SU-DHL-6 (cell line): ENCODE data around the gene SPSB1.

Experiments
- H2AFZ ChIP-seq: fragments of 200-600 bp; sonication (generic); 2 replicates; pipeline ENCODE4 v1.6.1; 2014; ENCODE audit warnings: low read depth, mild to moderate bottlenecking, moderate library complexity, mixed read lengths, antibody characterized with exemption, low read length; ENCODE audit not compliant: severe bottlenecking
- H3F3A ChIP-seq: fragments of 200-600 bp; shearing (Covaris generic); 2 replicates; pipeline ENCODE4 v1.6.0; 2016; ENCODE audit warnings: antibody characterized with exemption, mild to moderate bottlenecking; ENCODE audit not compliant: insufficient read depth
- H3K27ac ChIP-seq: fragments of 200-600 bp; sonication (generic); 2 replicates; pipeline ENCODE4 v1.5.1; 2016; ENCODE audit warnings: low read depth, mild to moderate bottlenecking, low read length, moderate library complexity, mixed read lengths
- H3K27me3 ChIP-seq: fragments of 200-600 bp; sonication (generic), shearing (Covaris generic); 2 replicates; pipeline ENCODE4 v1.6.0; 2014; ENCODE audit warnings: mild to moderate bottlenecking, low read length
- H3K36me3 ChIP-seq: fragments of 200-600 bp; sonication (generic); 2 replicates; pipeline ENCODE4 v1.6.1; 2014; ENCODE audit warnings: mild to moderate bottlenecking, low read length, mixed read lengths
- H3K4me2 ChIP-seq: fragments of 300-600, 200-600 bp; shearing (Covaris generic), sonication (generic); 2 replicates; pipeline ENCODE4 v1.6.0; 2014; ENCODE audit warnings: low read length, low read depth, mild to moderate bottlenecking; ENCODE audit not compliant: poor library complexity, severe bottlenecking
- H3K4me3 ChIP-seq: fragments of 200-600 bp; sonication (generic); 2 replicates; pipeline ENCODE4 v1.5.1; 2014; ENCODE audit warnings: antibody characterized with exemption, low read length, mild to moderate bottlenecking, mixed read lengths; ENCODE audit not compliant: insufficient read depth, poor library complexity, severe bottlenecking
- H3K79me2 ChIP-seq: fragments of 200-600 bp; sonication (generic); 2 replicates; pipeline ENCODE4 v1.6.1; 2014; ENCODE audit warnings: mild to moderate bottlenecking, low read length, moderate library complexity; ENCODE audit not compliant: insufficient read depth
- H3K9ac ChIP-seq: fragments of 200-600 bp; sonication (generic); 2 replicates; pipeline ENCODE4 v1.7.0; 2014; ENCODE audit warnings: mild to moderate bottlenecking, low read length
- H3K9me2 ChIP-seq: fragments of 200-600 bp; sonication (generic); replicated peaks from 2 replicates; pipeline ENCODE4 v1.6.1; 2014; ENCODE audit warnings: low read length; ENCODE audit not compliant: insufficient read depth
- H3K9me3 ChIP-seq: fragments of 200-600 bp; sonication (generic); 2 replicates; pipeline ENCODE4 v1.6.1; 2014; ENCODE audit warnings: low read length, mixed read lengths; ENCODE audit not compliant: insufficient read depth
- H4K20me1 ChIP-seq: fragments of 200-600 bp; sonication (generic); 2 replicates; pipeline ENCODE4 v1.6.1; 2014; ENCODE audit warnings: low read depth, mild to moderate bottlenecking, antibody characterized with exemption, low read length, moderate library complexity, mixed read lengths
- EZH2phosphoT487 ChIP-seq: fragments of 200-600 bp; sonication (generic), shearing (Covaris generic); conservative IDR thresholded peaks from 2 replicates; pipeline ENCODE4 v1.6.1; 2018; ENCODE audit warnings: mild to moderate bottlenecking, antibody characterized with exemption, low read length, moderate library complexity, mixed read lengths
- TF ChIP-seq, protein P1 (sequence below): fragments of 200-600 bp; sonication (generic); IDR thresholded peaks from one replicate; pipeline ENCODE4 v1.5.1; 2017; ENCODE audit warnings: antibody characterized with exemption, mild to moderate bottlenecking, low read length, moderate library complexity; ENCODE audit not compliant: insufficient read depth, poor library complexity, severe bottlenecking

Gene SPSB1

GRCh38 chr1:9416918-9417500 is 124.3 kb downstream of the SPSB1 start:
- H3K4me2 ChIP-seq = no peak overlapping the region
- no peaks in the 10 kb centered on the region for H3K27me3 ChIP-seq
- no peaks in the 10 kb centered on the region for H3K9me2 ChIP-seq
- no peaks in the 10 kb centered on the region for H3K9me3 ChIP-seq
- no peak overlapping the region for H2AFZ ChIP-seq
- no peaks in the 10 kb centered on the region for H3K36me3 ChIP-seq
- no peaks in the 10 kb centered on the region for H3F3A ChIP-seq
- H3K79me2 ChIP-seq = no peaks in the 10 kb centered on the region
- H3K27ac ChIP-seq = no peak overlapping the region
- no peak overlapping the region for H3K9ac ChIP-seq
- no peak for TF ChIP-seq EZH2phosphoT487
- TF ChIP-seq, protein P1, sequence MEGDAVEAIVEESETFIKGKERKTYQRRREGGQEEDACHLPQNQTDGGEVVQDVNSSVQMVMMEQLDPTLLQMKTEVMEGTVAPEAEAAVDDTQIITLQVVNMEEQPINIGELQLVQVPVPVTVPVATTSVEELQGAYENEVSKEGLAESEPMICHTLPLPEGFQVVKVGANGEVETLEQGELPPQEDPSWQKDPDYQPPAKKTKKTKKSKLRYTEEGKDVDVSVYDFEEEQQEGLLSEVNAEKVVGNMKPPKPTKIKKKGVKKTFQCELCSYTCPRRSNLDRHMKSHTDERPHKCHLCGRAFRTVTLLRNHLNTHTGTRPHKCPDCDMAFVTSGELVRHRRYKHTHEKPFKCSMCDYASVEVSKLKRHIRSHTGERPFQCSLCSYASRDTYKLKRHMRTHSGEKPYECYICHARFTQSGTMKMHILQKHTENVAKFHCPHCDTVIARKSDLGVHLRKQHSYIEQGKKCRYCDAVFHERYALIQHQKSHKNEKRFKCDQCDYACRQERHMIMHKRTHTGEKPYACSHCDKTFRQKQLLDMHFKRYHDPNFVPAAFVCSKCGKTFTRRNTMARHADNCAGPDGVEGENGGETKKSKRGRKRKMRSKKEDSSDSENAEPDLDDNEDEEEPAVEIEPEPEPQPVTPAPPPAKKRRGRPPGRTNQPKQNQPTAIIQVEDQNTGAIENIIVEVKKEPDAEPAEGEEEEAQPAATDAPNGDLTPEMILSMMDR = no peak
- H3K4me3 ChIP-seq = no peak overlapping the region
- H4K20me1 ChIP-seq = no peaks in the 10 kb centered on the region

GRCh38 chr1:9417695-9418094 is 125.0 kb downstream of the SPSB1 start:
- no peak overlapping the region for H3K27ac ChIP-seq
- no peaks in the 10 kb centered on the region for H3K9me3 ChIP-seq
- no peaks in the 10 kb centered on the region for H3K27me3 ChIP-seq
- no peak overlapping the region for H3K4me2 ChIP-seq
- no peaks in the 10 kb centered on the region for H3K79me2 ChIP-seq
- no peaks in the 10 kb centered on the region for H3F3A ChIP-seq
- H3K9ac ChIP-seq = no peak overlapping the region
- no peak overlapping the region for H2AFZ ChIP-seq
- H3K9me2 ChIP-seq = no peaks in the 10 kb centered on the region
- H3K4me3 ChIP-seq = no peak overlapping the region
- TF ChIP-seq, protein P1 = no peak
- TF ChIP-seq EZH2phosphoT487 = no peak
- H3K36me3 ChIP-seq = no peaks in the 10 kb centered on the region
- H4K20me1 ChIP-seq = no peaks in the 10 kb centered on the region

GRCh38 chr1:9418851-9419250 is 126.2 kb downstream of the SPSB1 start:
- TF ChIP-seq, protein P1 = no peak
- no peak overlapping the region for H3K9ac ChIP-seq

More at GRCh38 chr1:9418851-9419250, 126.2 kb downstream of the SPSB1 start:
- Histone ChIP-seq H3K4me3 (no peak overlapping the region), H2AFZ (no peak overlapping the region), H3K9me3 (no peaks in the 10 kb centered on the region), H3K79me2 (no peaks in the 10 kb centered on the region), H4K20me1 (no peaks in the 10 kb centered on the region), H3K27me3 (no peaks in the 10 kb centered on the region), H3F3A (no peaks in the 10 kb centered on the region), H3K36me3 (no peaks in the 10 kb centered on the region), H3K27ac (no peak overlapping the region), H3K4me2 (no peak overlapping the region), H3K9me2 (no peaks in the 10 kb centered on the region)
